H1 (cell line): ENCODE results near the gene ABCC11. TPM values are rescaled to one million over a fixed set of nuclear protein-coding genes. Genes with fewer than 3 reads are reported as not detected.

Experiments
- CTCF ChIA-PET: fragments of 300-600 bp; sonication (Branson Sonifier 250); formaldehyde crosslinking; loops from one replicate; lab custom pipeline; 2021; ENCODE audit not compliant: partially characterized antibody; lab: Charles Lee
- POLR2A ChIA-PET: fragments of 300-600 bp; sonication (Branson Sonifier 250); formaldehyde crosslinking; loops from one replicate; lab custom pipeline; 2021; ENCODE audit warnings: inconsistent platforms; ENCODE audit not compliant: partially characterized antibody; lab: Charles Lee
- DNase-seq, 2 experiments: peaks; one replicate each; pipeline versions ENCODE4 v3.0.0 to v3.0.0-alpha.2; 2010 to 2022; ENCODE audit warnings: low spot score in 2 of 2, low read depth in 1 of 2, mixed read lengths in 1 of 2
- FAIRE-seq: peaks from 2 replicates; lab custom pipeline; 2011; peaks lifted over from hg19 to GRCh38; lab: Jason Lieb, UNC
- H2AFZ ChIP-seq: 2 replicates; pipeline ENCODE4 v1.8.1; 2012; ENCODE audit warnings: low read length, inconsistent platforms
- H2AK5ac ChIP-seq: 2 replicates; pipeline ENCODE4 v1.6.1; 2013; ENCODE audit warnings: low read depth, low read length
- H2BK120ac ChIP-seq: replicated peaks from 2 replicates; pipeline ENCODE3; 2013; ENCODE audit warnings: low read depth, low read length, inconsistent platforms
- H2BK12ac ChIP-seq: 2 replicates; pipeline ENCODE4 v1.6.1; 2013; ENCODE audit warnings: low read depth, low read length
- H2BK15ac ChIP-seq: 2 replicates; pipeline ENCODE4 v1.6.1; 2013; ENCODE audit warnings: low read length
- H2BK20ac ChIP-seq: 2 replicates; pipeline ENCODE4 v1.6.1; 2013; ENCODE audit warnings: low read length
- H2BK5ac ChIP-seq: 2 replicates; pipeline ENCODE4 v1.6.1; 2013; ENCODE audit warnings: low read depth, low read length
- H3K14ac ChIP-seq: 2 replicates; pipeline ENCODE4 v1.6.1; 2013; ENCODE audit warnings: inconsistent platforms; ENCODE audit not compliant: insufficient read length
- H3K18ac ChIP-seq: 2 replicates; pipeline ENCODE4 v1.6.1; 2013; ENCODE audit warnings: low read length; ENCODE audit errors: extremely low read depth
- H3K23ac ChIP-seq: 2 replicates; pipeline ENCODE4 v1.6.1; 2013; ENCODE audit warnings: inconsistent platforms; ENCODE audit not compliant: insufficient read length
- H3K23me2 ChIP-seq: 2 replicates; pipeline ENCODE4 v1.6.1; 2013; ENCODE audit warnings: low read depth, low read length
- H3K27ac ChIP-seq: 2 replicates; pipeline ENCODE4 v1.6.1; 2011; ENCODE audit warnings: low read depth, low read length, inconsistent platforms
- H3K27me3 ChIP-seq, 4 experiments: replicated peaks in 1 of 4; 1 replicate in 1 of 4; 2 replicates in 3 of 4; pipeline versions ENCODE4 v1.6.1 to v1.8.1; 2011 to 2013; ENCODE audit warnings: low read length in 3 of 4, mild to moderate bottlenecking in 3 of 4, inconsistent platforms in 2 of 4, mixed read lengths in 2 of 4, moderate library complexity in 1 of 4; ENCODE audit not compliant: control insufficient read depth in 3 of 4, insufficient read depth in 3 of 4; ENCODE audit errors: extremely low read depth in 1 of 4
- H3K36me3 ChIP-seq, 4 experiments: 2 replicates each; pipeline versions ENCODE4 v1.6.1 to v1.8.1; 2011 to 2013; ENCODE audit warnings: mild to moderate bottlenecking in 4 of 4, low read length in 3 of 4, moderate library complexity in 2 of 4, control low read depth in 1 of 4, inconsistent platforms in 1 of 4; ENCODE audit not compliant: insufficient read depth in 4 of 4, control insufficient read depth in 2 of 4
- H3K4ac ChIP-seq: replicated peaks from 2 replicates; pipeline ENCODE3; 2013; ENCODE audit warnings: low read length, low read depth, mixed read lengths, inconsistent platforms; ENCODE audit not compliant: insufficient read length
- H3K4me1 ChIP-seq, 4 experiments: replicated peaks in 1 of 4; 1 replicate in 1 of 4; 2 replicates in 3 of 4; pipeline versions ENCODE4 v1.6.1 to v1.8.1; 2011 to 2013; ENCODE audit warnings: low read length in 3 of 4, inconsistent platforms in 2 of 4, mixed read lengths in 1 of 4; ENCODE audit not compliant: insufficient read depth in 4 of 4, control insufficient read depth in 3 of 4
- H3K4me2 ChIP-seq, 2 experiments: 2 replicates each; pipeline versions ENCODE4 v1.6.1 to v1.8.1; 2011 to 2013; ENCODE audit warnings: low read depth in 2 of 2, low read length in 2 of 2, control low read depth in 1 of 2, inconsistent platforms in 1 of 2, mild to moderate bottlenecking in 1 of 2; ENCODE audit not compliant: insufficient read depth in 1 of 2
- H3K4me3 ChIP-seq, 4 experiments: fragments of 200-600, 300-600 bp in 1 of 4; sonication (generic), shearing (Covaris generic), sonication (Bioruptor Twin) in 1 of 4; 2 replicates each; pipeline versions ENCODE4 v1.5.1 to v1.8.1; 2011 to 2016; ENCODE audit warnings: low read length in 4 of 4, low read depth in 3 of 4, control low read depth in 2 of 4, inconsistent platforms in 2 of 4, mild to moderate bottlenecking in 2 of 4, mixed read lengths in 1 of 4, moderate library complexity in 1 of 4; ENCODE audit not compliant: insufficient read depth in 2 of 4; ENCODE audit errors: extremely low read depth in 1 of 4
- H3K56ac ChIP-seq: replicated peaks from 2 replicates; pipeline ENCODE3; 2013; ENCODE audit warnings: low read depth, mild to moderate bottlenecking, mixed read lengths, low read length, inconsistent platforms; ENCODE audit not compliant: insufficient read length
- H3K79me1 ChIP-seq: 2 replicates; pipeline ENCODE4 v1.6.1; 2013; ENCODE audit warnings: low read depth, low read length, control low read depth
- H3K79me2 ChIP-seq, 2 experiments: 2 replicates each; pipeline versions ENCODE4 v1.6.1 to v1.8.1; 2012 to 2013; ENCODE audit warnings: low read length in 2 of 2, mild to moderate bottlenecking in 2 of 2, inconsistent platforms in 1 of 2; ENCODE audit not compliant: insufficient read depth in 2 of 2, control insufficient read depth in 1 of 2
- H3K9ac ChIP-seq, 4 experiments: replicated peaks in 1 of 4; 1 replicate in 1 of 4; 2 replicates in 3 of 4; pipeline versions ENCODE4 v1.6.1 to v1.8.1; 2011 to 2013; ENCODE audit warnings: low read depth in 3 of 4, low read length in 3 of 4, control low read depth in 2 of 4, mild to moderate bottlenecking in 2 of 4, moderate library complexity in 2 of 4, inconsistent platforms in 1 of 4; ENCODE audit errors: extremely low read depth in 1 of 4
- H3K9me3 ChIP-seq, 2 experiments: 2 replicates each; pipeline versions ENCODE4 v1.6.1 to v1.8.1; 2012 to 2013; ENCODE audit warnings: mild to moderate bottlenecking in 2 of 2, moderate library complexity in 2 of 2, control low read depth in 1 of 2, inconsistent platforms in 1 of 2, low read depth in 1 of 2, low read length in 1 of 2, mixed read lengths in 1 of 2; ENCODE audit not compliant: insufficient read depth in 2 of 2
- H4K20me1 ChIP-seq, 2 experiments: replicated peaks in 1 of 2; 2 replicates each; pipeline versions ENCODE3 to v1.8.1; 2011 to 2013; ENCODE audit warnings: inconsistent platforms in 2 of 2, low read length in 2 of 2, mild to moderate bottlenecking in 1 of 2; ENCODE audit not compliant: insufficient read depth in 2 of 2, control insufficient read depth in 1 of 2
- H4K5ac ChIP-seq: 2 replicates; pipeline ENCODE4 v1.6.1; 2013; ENCODE audit warnings: low read length, low read depth, mixed read lengths, inconsistent platforms; ENCODE audit not compliant: insufficient read length
- H4K8ac ChIP-seq: 2 replicates; pipeline ENCODE4 v1.8.0; 2013; ENCODE audit warnings: mild to moderate bottlenecking, moderate library complexity, low read length, inconsistent platforms; ENCODE audit not compliant: insufficient read depth; ENCODE audit errors: extremely low read depth
- H4K91ac ChIP-seq: replicated peaks from 2 replicates; pipeline ENCODE3; 2013; ENCODE audit warnings: low read length, mixed read lengths, inconsistent platforms; ENCODE audit not compliant: insufficient read length
- CBX5 ChIP-seq: fragments of 300-800, 300-1000 bp; sonication (generic); IDR thresholded peaks from 2 replicates; pipeline ENCODE4 v1.7.1; 2016; ENCODE audit warnings: antibody characterized with exemption, low read length, low read depth
- HDAC2 ChIP-seq, 2 experiments: fragments of 300-600 bp in 1 of 2; sonication (generic) in 1 of 2; IDR thresholded peaks; 2 replicates each; pipeline ENCODE4 v1.6.1; 2011 to 2012; ENCODE audit warnings: low read depth in 2 of 2, low read length in 2 of 2, mild to moderate bottlenecking in 2 of 2, moderate library complexity in 2 of 2, borderline replicate concordance in 1 of 2, inconsistent platforms in 1 of 2
- MAFK ChIP-seq: IDR thresholded peaks from 2 replicates; pipeline ENCODE4 v1.6.1; 2012; ENCODE audit warnings: low read depth, mild to moderate bottlenecking, improper control_type of control experiment, low read length
- MAX ChIP-seq: IDR thresholded peaks from 2 replicates; pipeline ENCODE4 v1.6.1; 2012; ENCODE audit warnings: inconsistent platforms
- POLR2AphosphoS5 ChIP-seq: IDR thresholded peaks from 2 replicates; pipeline ENCODE4 v1.6.1; 2011; ENCODE audit warnings: low read depth, low read length
- TBP ChIP-seq: IDR thresholded peaks from 2 replicates; pipeline ENCODE4 v1.6.1; 2011; ENCODE audit warnings: low read depth, low read length, improper control_type of control experiment
- TEAD4 ChIP-seq: IDR thresholded peaks from 2 replicates; pipeline ENCODE4 v1.6.1; 2012; ENCODE audit warnings: low read depth, low read length, inconsistent platforms, mixed read lengths
- ZNF274 ChIP-seq: IDR thresholded peaks from 2 replicates; pipeline ENCODE4 v1.7.0; 2012; ENCODE audit warnings: low read length, borderline replicate concordance; ENCODE audit errors: extremely low read depth
- WGBS, 2 experiments: shearing (Covaris generic) in 1 of 2; methylation state at CpG; one replicate each; pipeline versions ENCODE4 v1.1.6 to v1.1.7; 2013 to 2015; ENCODE audit warnings: low lambda C conversion rate in 2 of 2, mixed read lengths in 2 of 2, inconsistent platforms in 1 of 2, low coverage in 1 of 2, missing lambda C conversion rate in 1 of 2; ENCODE audit not compliant: insufficient replicate concordance in 2 of 2, insufficient coverage in 1 of 2, insufficient read length in 1 of 2; ENCODE audit errors: extremely low coverage in 1 of 2, missing lambda C conversion rate in 1 of 2; 5-methylcytosine and 5-hydroxymethylcytosine counted together
- polyA plus RNA-seq, 7 experiments: library from polyadenylated mRNA; depleted of rRNA in 3 of 7; stranded (reverse) in 5 of 7; unstranded in 2 of 7; fragments of >200 nt in 5 of 7; fragments of 200-250 nt in 2 of 7; gene quantifications; 1 replicate in 5 of 7; 2 replicates in 1 of 7; 4 replicates in 1 of 7; pipeline versions ENCODE4 v1.2.1 to v1.2.3, GENCODE V29; 2011 to 2013; ENCODE audit warnings: missing spikeins in 2 of 7, mixed read lengths in 2 of 7
- total RNA-seq: library from RNA; stranded (reverse); fragmentation: NEBNext Ultra II Directional; extraction: Animal tissue kit (Norgen Biotek cat#: 25700); gene quantifications from 2 replicates; pipeline ENCODE4 v1.2.1, GENCODE V29; 2021

ABCC11 gene
- total and polyA plus RNA-seq, 2 of the 8 experiments (the other 6 are each of a cell fraction or from before 2014, with no cell fraction given), result 0.06 TPM; not detected in 1

- H3K14ac ChIP-seq, result no peak overlapping the region
- no peak overlapping the region for H3K4me3 ChIP-seq
- POLR2A ChIA-PET, result no interaction called here
- H3K27ac ChIP-seq, result no peak overlapping the region
- no peaks in the 10 kb centered on the region for H4K20me1 ChIP-seq
- no peak overlapping the region for H4K8ac ChIP-seq
- H3K4me1 ChIP-seq, result no peaks in the 10 kb centered on the region
- H3K18ac ChIP-seq, result no peak overlapping the region
- FAIRE-seq (no peak), DNase-seq (no peak)
- TF ChIP-seq POLR2AphosphoS5 (no peak), CBX5 (no peak), MAX (no peak), TEAD4 (no peak), ZNF274 (no peak), HDAC2 (IDR thresholded peaks at IDR 0.05; ENCODE audit: borderline replicate concordance in 1 of 2, low read depth in 2 of 2, low read length in 2 of 2) (no peak), TBP (no peak), MAFK (no peak)
- no peak overlapping the region for H3K4me2 ChIP-seq
- H3K23ac ChIP-seq, result no peak overlapping the region
- no peak overlapping the region for H2BK5ac ChIP-seq
- no peak overlapping the region for H2BK120ac ChIP-seq
- no peaks in the 10 kb centered on the region for H3K36me3 ChIP-seq
- H3K79me1 ChIP-seq, result no peaks in the 10 kb centered on the region
- no peak overlapping the region for H2AFZ ChIP-seq
- H2AK5ac ChIP-seq, result no peak overlapping the region
- H2BK15ac ChIP-seq, result no peak overlapping the region
- whole genome bisulfite sequencing, 2 experiments, result 84% methylated on average over 6 of the region's 6 CpGs; no CpG with 5 or more reads in 1 of the 2 experiments
- H3K79me2 ChIP-seq, result no peaks in the 10 kb centered on the region
- H2BK12ac ChIP-seq, result no peak overlapping the region
- H3K4ac ChIP-seq, result no peak overlapping the region
- no peaks in the 10 kb centered on the region for H3K27me3 ChIP-seq
- no peak overlapping the region for H4K91ac ChIP-seq
- H3K9ac ChIP-seq, result no peak overlapping the region
- H2BK20ac ChIP-seq, result no peak overlapping the region
- no peaks in the 10 kb centered on the region for H3K23me2 ChIP-seq
- H4K5ac ChIP-seq, result no peak overlapping the region
- no peak overlapping the region for H3K56ac ChIP-seq
- CTCF ChIA-PET, result interaction anchor here (0.6 to 2.7 kb wide), 5 partner anchors 12 to 386 kb away, joined by 3 to 11 read pairs (median 3); no protein-coding TSS in a partner anchor
- H3K9me3 ChIP-seq, result no peaks in the 10 kb centered on the region
These were observed 11.7 kb downstream of the ABCC11 start for GRCh38 chr16:48235556-48236136.
